Smooth muscle cell (in vitro differentiated cells): Measurements from ENCODE around the gene RBM33. TPM values are rescaled to one million over a fixed set of nuclear protein-coding genes. Genes with fewer than 3 reads are reported as not detected.

Source experiments
- DNase-seq: peaks from one replicate; lab custom pipeline; 2025; ENCODE audit not compliant: unreplicated experiment; lab: John Stamatoyannopoulos, UW
- H2AFZ ChIP-seq: fragments of 200-600 bp; sonication (generic); 2 replicates; pipeline ENCODE4 v1.6.0; 2016; ENCODE audit warnings: antibody characterized with exemption, low read depth, mild to moderate bottlenecking
- H3F3A ChIP-seq: fragments of 200-600 bp; sonication (generic); 2 replicates; pipeline ENCODE4 v1.6.0; 2017; ENCODE audit warnings: antibody characterized with exemption, low read depth
- H3K27ac ChIP-seq: fragments of 200-600 bp; sonication (generic); 2 replicates; pipeline ENCODE4 v1.5.1; 2016; ENCODE audit warnings: low read depth, mild to moderate bottlenecking
- H3K27me3 ChIP-seq: fragments of 200-600 bp; sonication (generic); 2 replicates; pipeline ENCODE4 v1.6.1; 2016; ENCODE audit warnings: low read depth, mild to moderate bottlenecking
- H3K36me3 ChIP-seq: fragments of 200-600 bp; sonication (generic); 2 replicates; pipeline ENCODE4 v1.5.1; 2016; ENCODE audit warnings: low read depth
- H3K4me1 ChIP-seq: fragments of 200-600 bp; sonication (generic); 2 replicates; pipeline ENCODE4 v1.5.1; 2016; ENCODE audit warnings: low read depth
- H3K4me2 ChIP-seq: fragments of 200-600 bp; sonication (generic); 2 replicates; pipeline ENCODE4 v1.6.0; 2016; ENCODE audit warnings: mild to moderate bottlenecking
- H3K4me3 ChIP-seq: fragments of 200-600 bp; sonication (generic); 2 replicates; pipeline ENCODE4 v1.5.1; 2016; ENCODE audit warnings: mild to moderate bottlenecking
- H3K79me2 ChIP-seq: fragments of 200-600 bp; sonication (generic); 2 replicates; pipeline ENCODE4 v1.6.0; 2016; ENCODE audit warnings: low read depth, mild to moderate bottlenecking
- H3K9ac ChIP-seq: fragments of 200-600 bp; sonication (generic); 2 replicates; pipeline ENCODE4 v1.6.0; 2016; ENCODE audit warnings: low read depth
- H3K9me3 ChIP-seq: fragments of 200-600 bp; sonication (generic); replicated peaks from 2 replicates; pipeline ENCODE4 v1.5.1; 2016; ENCODE audit warnings: low read depth
- H4K20me1 ChIP-seq: fragments of 200-600 bp; sonication (generic); 2 replicates; pipeline ENCODE4 v1.6.0; 2016; ENCODE audit warnings: low read depth
- WGBS: methylation state at CpG from one replicate; pipeline ENCODE4 v1.1.7; 2016; ENCODE audit warnings: low lambda C conversion rate; 5-methylcytosine and 5-hydroxymethylcytosine counted together
- polyA plus RNA-seq: library from polyadenylated mRNA; unstranded; fragments of >200 nt; fragmentation: Nextera tagmentation; extraction: Ambion mirVana; gene quantifications from 2 replicates; pipeline ENCODE4 v1.2.1, GENCODE V29; 2016
- total RNA-seq: library from RNA; depleted of rRNA; stranded (reverse); fragments of >200 nt; gene quantifications from 2 replicates; pipeline ENCODE4 v1.2.3, GENCODE V29; 2014
- TF ChIP-seq, protein P1 (sequence below): fragments of 200-600 bp; sonication (generic); IDR thresholded peaks from 2 replicates; pipeline ENCODE4 v1.5.1; 2017; ENCODE audit warnings: borderline replicate concordance, mild to moderate bottlenecking, antibody characterized with exemption; ENCODE audit not compliant: insufficient read depth, poor library complexity, severe bottlenecking

RBM33 gene
- total and polyA plus RNA-seq, 2 experiments from 2014 or later, result 22.5 to 25.3 TPM

DNA sequence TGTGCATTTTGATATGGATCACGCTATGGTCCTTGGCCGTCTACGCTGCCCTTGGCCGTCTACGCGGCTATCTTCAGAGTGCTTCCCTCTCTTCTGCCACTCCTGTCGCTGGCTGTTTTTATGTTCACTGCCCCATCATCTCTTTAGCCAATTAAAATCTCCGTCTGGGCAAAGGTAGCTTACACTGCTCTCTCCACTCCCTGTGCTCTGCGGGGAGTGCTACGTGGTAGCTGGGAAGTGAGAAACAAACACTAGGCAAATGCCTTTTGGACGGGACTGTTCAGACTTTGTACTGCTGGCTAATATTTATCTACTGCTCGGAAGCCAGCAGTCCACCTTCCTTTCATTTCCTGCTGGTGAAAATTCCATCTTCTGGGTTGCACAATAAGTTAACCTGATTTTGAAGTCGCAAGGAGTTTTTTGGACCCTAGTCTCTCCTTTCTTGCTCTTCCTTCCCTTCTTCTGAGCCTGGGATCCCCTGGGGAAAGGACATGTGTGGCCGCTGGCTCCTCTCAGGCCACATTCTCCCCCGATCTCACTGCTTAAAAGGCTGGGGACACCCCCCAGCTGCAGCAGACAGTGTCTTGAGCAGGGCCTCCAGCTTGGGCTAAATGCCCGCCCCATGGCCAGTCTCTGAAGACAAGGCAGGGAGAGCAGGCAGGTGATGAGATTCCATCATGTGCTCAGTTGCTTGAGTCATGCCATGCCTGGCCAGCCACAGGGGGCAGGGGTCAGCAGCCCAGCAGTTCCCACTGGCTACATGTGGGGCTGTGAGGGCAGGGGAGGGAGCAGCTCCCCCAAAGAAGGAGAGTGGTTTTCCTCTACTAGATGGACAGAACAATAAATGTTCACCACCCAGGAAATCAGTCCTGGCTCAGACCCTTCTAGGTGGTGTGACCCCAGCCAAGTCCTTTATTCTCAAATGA, 25.5 kb upstream of the RBM33 start:
- Histone ChIP-seq H3K27me3 (no peaks in the 10 kb centered on the region), H3K4me2 (no peak overlapping the region), H3K79me2 (no peaks in the 10 kb centered on the region), H3K4me3 (peak overlapping the region; percentile 18), H3K9ac (no peak overlapping the region), H3K9me3 (no peaks in the 10 kb centered on the region), H3K36me3 (no peaks in the 10 kb centered on the region), H3K27ac (no peak overlapping the region), H3F3A (no peaks in the 10 kb centered on the region), H4K20me1 (no peaks in the 10 kb centered on the region), H2AFZ (no peak overlapping the region), H3K4me1 (no peaks in the 10 kb centered on the region)
- DNase-seq, result no peak
- TF ChIP-seq, protein P1, sequence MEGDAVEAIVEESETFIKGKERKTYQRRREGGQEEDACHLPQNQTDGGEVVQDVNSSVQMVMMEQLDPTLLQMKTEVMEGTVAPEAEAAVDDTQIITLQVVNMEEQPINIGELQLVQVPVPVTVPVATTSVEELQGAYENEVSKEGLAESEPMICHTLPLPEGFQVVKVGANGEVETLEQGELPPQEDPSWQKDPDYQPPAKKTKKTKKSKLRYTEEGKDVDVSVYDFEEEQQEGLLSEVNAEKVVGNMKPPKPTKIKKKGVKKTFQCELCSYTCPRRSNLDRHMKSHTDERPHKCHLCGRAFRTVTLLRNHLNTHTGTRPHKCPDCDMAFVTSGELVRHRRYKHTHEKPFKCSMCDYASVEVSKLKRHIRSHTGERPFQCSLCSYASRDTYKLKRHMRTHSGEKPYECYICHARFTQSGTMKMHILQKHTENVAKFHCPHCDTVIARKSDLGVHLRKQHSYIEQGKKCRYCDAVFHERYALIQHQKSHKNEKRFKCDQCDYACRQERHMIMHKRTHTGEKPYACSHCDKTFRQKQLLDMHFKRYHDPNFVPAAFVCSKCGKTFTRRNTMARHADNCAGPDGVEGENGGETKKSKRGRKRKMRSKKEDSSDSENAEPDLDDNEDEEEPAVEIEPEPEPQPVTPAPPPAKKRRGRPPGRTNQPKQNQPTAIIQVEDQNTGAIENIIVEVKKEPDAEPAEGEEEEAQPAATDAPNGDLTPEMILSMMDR, result no peak
- WGBS, result 85% methylated on average over 16 of the region's 16 CpGs

DNA sequence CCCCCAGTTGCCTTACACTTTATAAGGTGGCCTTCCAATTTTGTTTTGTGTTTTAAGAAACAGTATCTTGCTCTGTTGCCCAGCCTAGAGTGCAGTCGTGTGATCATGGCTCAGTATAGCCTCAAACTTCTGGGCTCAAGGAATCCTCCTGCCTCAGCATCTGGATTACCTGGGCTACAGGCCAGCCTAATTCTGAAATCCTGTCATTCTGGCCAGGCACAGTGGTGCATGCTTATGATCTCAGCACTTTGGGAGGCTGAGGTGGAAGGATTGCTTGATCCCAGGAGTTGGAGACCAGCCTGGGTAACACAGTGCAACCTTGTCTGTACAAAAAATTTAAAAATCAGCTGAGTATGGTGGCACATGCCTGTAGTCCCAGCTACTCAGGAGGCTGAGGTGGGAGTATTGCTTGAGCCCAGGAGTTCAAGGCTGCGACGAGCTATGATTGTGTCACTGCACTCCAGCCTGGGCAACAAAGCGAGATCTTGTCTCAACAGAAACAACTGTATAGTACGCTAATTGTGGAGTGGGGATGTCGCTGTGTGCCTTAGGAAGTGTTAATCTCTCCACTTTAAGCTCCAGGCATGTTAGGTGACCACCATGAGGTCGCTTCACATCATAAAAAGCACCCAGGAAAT, 24.7 kb upstream of the RBM33 start:
- Histone ChIP-seq H2AFZ (no peak overlapping the region), H3K36me3 (no peaks in the 10 kb centered on the region), H3F3A (no peaks in the 10 kb centered on the region), H3K27ac (no peak overlapping the region), H3K4me1 (no peaks in the 10 kb centered on the region), H3K9ac (no peak overlapping the region), H3K79me2 (no peaks in the 10 kb centered on the region), H3K4me2 (no peak overlapping the region), H3K4me3 (no peak overlapping the region), H3K27me3 (no peaks in the 10 kb centered on the region), H3K9me3 (no peaks in the 10 kb centered on the region), H4K20me1 (no peaks in the 10 kb centered on the region)
- no peak for DNase-seq
- 92% methylated on average over 7 of the region's 7 CpGs for WGBS
- TF ChIP-seq, protein P1, result no peak

DNA sequence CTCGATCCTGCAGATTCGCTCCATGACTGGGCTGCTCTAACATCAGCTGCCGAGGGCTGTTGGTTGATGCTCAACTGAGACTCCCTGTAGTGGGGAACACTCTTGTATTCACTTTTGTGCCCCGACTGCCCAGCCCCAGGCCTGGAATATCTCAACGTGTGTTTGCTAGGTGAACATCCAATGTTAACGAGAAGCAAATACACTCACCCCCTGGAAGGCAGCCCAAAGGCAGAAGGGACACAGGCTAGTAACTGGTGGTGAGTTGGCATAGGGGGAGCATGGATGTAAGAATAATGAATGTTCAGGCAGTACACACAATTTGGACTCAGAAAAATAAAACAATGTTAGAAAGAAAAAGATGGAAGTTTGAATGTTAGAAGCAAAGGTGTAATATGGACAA, 24.0 kb upstream of the RBM33 start:
- DNase-seq, result no peak
- Histone ChIP-seq H4K20me1 (no peaks in the 10 kb centered on the region), H3K27ac (no peak overlapping the region), H2AFZ (no peak overlapping the region), H3K4me3 (no peak overlapping the region), H3K9me3 (no peaks in the 10 kb centered on the region), H3K9ac (no peak overlapping the region), H3K4me1 (no peaks in the 10 kb centered on the region), H3K27me3 (no peaks in the 10 kb centered on the region), H3K79me2 (no peaks in the 10 kb centered on the region), H3K36me3 (no peaks in the 10 kb centered on the region), H3K4me2 (no peak overlapping the region), H3F3A (no peaks in the 10 kb centered on the region)
- 89% methylated on average over 6 of the region's 6 CpGs for WGBS
- TF ChIP-seq, protein P1, result no peak
